Measurements from ENCODE around the gene SMTNL2.
"Not testable (repeated sequence)": the region's sequence is repeated elsewhere in the genome, so short reads cannot be mapped to it uniquely, and the experiment has no call there.

The SMTNL2 gene

DNA sequence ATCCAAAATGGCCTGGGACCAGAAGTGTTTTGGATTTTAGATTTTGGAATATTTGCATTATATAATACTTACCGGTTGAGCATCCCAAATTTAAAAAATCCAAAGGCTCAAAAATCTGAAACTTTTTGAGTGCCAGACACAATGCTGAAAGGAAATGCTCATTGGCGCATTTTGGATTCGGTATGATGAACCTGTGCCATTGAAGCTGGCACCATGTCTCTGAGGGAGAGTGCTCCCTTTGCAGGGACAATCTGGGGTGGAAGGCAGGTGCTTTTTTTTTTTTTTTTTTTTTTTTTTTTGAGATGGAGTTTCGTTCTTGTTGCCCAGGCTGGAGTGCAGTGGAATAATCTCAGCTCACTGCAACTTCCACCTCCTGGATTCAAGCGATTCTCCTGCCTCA, 17.7 kb downstream of the SMTNL2 start:
- DNase-seq (ENCODE audit: low spot score): no peak

DNA sequence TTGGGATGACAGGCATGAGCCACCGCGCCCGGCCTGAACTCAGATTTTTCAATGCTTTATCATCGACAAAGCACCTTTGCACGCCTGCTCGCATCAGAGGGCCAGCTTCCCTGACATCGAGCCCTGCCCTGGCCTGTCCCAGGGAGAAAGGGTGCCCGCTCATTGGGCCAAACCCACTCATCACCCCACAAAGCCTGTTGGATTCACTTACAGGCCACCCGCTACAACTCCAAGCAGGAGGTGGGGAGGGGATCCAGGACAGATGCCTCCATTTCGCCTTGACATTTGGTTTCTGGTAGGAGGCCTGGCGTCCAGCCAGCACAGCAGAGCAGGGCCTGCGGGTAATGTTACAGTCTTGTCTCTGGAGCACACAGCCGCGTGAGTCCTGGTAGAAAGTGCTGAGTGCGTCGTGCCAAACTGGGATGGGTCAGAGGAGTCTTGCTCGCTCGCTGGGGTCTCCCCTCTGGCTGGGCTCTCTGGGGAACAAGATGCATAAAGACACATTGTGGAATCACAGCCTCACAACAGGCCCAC, 19.8 kb downstream of the SMTNL2 start:
- no peak for DNase-seq (ENCODE audit: low spot score)

DNA sequence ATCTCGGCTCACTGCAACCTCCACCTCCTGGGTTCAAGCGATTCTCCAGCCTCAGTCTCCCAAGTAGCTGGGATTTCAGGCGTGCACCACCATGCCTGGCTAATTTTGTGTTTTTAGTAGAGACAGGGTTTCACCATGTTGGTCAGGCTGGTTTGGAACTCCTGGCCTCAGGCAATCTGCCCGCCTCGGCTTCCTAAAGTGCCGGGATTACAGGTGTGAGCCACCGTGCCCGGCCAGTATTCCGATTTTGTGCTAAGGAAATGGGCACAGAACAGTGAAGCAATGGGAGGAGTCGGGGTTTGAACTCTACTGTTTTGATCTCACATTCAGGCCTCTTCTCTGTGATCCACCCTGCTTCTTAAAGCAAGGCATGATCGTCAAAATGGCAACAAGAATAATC, 20.4 kb downstream of the SMTNL2 start:
- DNase-seq (ENCODE audit: low spot score): not testable (repeated sequence)

DNA sequence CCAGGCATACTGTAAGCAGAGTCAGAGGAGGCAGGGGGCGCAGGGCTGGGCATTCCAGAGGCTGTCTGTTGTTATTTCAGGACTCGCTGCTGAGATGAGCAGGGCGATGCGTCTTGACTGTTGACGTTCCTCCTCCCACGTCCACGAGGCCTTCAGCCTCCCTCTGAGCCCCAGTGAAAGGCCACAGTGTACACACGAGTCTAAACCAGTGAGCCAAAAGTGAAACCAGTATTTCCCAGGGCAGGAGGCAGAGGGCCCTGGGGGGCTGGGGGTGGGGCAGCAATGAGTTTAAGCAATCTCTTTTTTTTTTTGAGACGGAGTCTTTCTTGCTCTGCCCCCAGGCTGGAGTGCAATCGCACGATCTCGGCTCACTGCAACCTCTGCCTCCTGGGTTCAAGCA, 21.5 kb downstream of the SMTNL2 start:
- no peak for DNase-seq (ENCODE audit: low spot score)

DNA sequence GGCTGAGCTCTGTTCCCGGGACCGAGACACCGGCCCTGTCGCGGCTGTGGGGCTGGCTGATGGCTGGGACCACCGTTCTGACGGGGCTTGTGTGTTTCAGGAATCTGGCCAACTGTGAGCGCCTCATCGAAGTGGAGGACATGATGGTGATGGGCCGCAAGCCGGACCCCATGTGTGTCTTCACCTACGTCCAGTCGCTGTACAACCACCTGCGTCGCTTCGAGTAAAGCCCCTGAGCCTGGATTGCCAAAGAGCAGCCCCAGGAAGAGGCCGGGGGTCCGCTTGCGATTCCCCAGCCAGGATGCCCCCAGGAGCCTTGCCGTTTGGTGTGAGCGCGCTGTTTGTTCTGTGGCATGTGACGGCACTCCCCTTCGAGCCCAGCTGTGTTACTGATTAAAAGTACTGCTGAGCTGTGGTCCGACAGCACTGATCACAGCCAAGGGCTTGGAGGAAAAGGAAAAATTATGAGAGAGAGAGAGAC, 23.0 kb downstream of the SMTNL2 start:
- no peak for DNase-seq (ENCODE audit: low spot score)

DNA sequence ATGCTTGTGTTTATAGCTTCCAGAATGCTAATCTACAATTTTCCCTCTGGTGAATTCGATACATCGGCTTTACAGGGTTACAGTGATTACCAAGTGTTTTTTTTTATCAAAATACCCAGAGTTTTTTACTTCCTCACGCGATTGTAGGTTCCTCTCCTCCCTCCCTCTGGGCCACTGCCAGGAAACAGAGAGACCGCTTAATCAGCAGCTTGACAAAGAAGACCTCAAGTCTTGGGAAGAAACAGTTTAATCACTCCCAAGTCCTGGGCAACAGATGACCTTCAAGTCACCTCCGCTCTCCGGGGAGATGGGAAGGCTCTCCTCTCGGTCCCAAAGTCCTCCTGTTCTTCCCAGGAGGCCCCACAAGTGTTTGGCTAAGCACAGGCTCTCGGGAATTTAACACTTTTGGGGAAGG, 23.5 kb downstream of the SMTNL2 start:
- peak; percentile 85 for DNase-seq (ENCODE audit: low spot score)

DNA sequence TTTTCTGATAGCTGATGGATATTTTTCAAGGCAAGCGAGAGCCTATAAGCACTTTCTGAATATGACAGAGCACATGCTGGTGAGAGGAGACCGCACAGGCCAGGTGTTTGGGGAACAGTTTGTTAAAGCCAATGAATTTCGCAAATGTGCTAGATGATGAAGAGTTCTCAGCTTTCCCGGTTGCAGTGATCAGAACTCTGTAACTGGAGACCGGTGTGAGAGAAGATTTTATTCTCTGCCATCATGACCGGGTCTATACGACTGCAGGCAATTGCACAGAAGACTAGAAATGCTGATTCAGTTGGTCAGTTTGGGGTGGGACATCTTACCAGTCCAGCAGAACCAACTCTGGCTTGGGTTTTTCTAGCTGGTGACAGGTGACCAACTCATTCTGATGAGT, 25.4 kb downstream of the SMTNL2 start:
- DNase-seq (ENCODE audit: low spot score): no peak

DNA sequence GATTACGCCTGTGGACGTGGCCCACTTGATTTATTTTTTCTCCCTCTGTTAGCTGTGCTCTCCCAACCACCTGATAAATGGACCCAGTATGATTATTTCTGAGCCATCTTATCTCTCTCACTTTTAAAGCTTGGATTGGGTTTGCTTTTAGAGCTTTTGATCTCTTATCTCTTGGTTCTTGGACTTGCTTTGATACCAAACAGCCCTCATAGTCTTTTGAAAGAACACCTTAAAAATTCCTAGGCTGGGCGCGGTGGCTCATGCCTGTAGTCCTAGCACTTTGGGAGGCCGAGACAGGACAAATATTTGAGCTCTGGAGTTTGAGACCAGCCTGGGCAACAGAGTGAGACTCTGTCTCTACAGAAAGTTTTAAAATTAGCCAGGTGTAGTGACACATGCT, 25.8 kb downstream of the SMTNL2 start:
- no peak for DNase-seq (ENCODE audit: low spot score)

DNA sequence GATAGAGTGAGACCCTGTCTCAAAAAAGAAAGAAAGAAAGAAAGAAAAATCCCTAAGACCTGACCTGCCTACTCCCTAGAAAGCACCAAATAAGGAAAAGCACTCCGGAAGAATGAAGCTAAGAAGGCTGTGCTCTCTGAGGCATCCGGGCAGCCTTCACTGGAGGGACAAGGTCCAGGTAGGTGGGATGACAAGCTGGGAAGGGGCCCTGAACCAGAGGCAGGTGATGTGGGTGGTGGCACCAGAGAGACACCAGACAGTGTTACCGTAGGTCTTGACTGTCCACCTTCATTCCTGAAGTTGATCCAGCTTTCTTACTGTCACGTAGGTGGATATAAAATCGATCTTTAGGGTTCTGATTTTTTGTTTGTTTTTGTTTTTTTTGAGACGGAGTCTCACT, 26.3 kb downstream of the SMTNL2 start:
- no peak for DNase-seq (ENCODE audit: low spot score)

DNA sequence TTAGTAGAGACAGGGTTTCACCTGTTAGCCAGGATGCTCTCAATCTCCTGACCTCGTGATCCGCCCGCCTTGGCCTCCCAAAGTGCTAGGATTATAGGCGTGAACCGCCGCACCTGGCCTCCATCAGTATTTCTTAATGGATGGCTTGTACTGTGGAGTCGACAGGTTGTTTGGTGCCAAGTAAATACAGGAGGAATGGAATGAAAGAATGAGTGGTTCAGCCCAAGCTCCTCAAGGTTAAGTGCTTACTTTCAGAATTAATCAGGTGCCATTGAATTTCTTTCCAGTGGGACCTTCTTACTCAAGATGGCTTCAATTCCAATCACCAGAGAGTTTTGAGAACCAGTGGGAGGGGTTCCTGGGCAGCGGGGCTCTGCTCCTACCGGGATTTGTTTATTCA, 32.1 kb downstream of the SMTNL2 start:
- no peak for DNase-seq (ENCODE audit: low spot score)

DNA sequence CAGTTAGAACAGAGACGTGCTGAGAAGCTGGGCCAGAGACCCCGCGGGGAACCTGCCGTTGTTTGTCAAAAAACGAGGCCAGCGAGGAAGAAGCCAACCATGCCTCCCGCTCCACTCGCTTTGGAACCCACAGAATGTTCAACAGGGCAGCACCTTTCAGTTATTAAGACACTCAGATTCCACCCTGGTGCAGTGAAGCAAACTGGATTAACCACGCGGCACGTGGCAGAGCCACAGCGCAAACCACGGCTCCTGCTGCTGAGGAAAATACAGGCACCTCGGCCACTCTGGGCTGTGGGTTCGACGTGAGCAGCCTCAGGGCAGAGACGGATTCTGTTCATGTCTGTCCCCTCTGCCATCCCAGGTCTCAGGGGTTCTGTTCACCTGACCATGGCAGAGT, 32.8 kb downstream of the SMTNL2 start:
- DNase-seq (ENCODE audit: low spot score): no peak

DNA sequence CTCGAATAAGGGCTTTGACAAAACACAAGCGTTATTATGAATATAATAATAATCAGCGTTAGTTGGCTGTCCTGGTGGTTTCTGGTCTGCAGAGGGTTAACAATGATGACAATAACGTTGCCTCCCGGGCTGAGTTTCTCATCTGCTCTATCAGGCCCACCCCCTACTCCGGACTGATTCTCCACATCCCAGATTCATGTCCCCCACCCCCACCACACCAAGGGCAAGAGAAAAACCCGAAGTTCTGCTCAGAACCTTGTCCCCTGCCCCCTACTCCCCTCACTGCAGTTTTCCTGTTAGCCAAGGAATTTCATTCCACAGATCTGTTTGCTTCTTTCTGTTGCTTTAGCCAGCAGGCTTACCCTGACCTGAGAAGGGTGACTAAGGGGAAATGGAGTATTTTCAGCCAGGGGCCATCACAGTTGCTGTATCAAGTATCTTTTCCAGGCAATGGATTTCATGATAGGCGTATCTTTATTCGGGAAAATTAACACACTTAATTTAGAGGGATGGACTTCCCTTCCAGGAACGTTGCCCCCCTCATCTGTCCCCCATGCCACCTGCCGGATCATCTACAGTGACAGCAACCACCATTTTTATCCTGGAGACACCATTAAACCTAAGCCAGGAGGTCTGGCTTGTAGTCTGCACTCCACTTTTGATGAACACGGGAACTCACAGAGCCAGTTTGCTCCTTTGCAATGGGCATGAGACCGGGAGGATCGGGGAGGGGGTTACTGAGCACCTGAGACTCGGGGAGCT, 33.4 kb downstream of the SMTNL2 start:
- DNase-seq (ENCODE audit: low spot score): no peak

DNA sequence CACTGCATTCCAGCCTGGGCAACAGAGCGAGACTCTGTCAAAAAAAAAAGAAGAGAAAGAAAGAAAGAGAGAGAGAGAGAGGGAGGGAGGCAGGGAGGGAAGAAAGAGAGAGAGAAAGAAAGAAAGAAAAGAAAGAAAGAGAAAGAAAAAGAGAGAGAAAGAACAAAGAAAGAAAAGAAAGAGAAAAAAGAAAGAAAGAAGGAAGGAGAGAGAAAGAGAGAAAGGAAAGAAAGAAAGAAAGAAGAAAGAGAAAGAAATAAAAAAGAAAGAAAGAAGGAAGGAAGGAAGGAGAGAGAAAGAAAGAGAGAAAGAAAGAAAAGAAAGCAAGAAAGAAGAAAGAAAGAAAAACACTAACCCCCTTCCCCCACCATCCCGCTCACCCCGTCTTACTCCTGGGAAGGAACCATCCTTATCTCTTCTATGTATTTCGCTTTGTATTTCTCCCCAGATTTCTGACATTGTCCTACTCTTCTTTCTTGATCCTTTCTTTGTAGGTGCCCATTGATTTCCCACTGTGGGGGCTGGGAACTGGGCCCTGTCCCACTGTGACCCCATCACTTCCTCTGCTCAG, 36.3 kb downstream of the SMTNL2 start:
- no peak for DNase-seq (ENCODE audit: low spot score)

DNA sequence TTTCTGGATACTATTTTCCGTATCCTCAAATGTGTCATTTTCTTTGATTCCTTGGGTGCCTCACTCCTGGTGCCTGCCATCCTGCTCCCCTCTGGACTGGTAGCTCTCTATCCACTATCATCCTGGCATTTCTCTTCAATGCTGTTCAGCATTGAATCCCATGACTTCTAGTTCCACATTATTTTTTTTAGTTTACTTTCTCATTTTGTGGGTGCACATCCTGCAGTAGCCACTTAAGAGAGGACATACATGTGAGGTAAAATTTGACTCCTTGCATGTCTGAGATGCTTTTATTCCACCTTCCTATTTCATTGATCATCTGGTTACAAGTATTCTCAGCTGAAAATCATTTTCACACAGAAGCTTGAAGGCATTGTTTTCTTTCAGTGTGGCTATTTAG, 38.0 kb downstream of the SMTNL2 start:
- no peak for DNase-seq (ENCODE audit: low spot score)

DNA sequence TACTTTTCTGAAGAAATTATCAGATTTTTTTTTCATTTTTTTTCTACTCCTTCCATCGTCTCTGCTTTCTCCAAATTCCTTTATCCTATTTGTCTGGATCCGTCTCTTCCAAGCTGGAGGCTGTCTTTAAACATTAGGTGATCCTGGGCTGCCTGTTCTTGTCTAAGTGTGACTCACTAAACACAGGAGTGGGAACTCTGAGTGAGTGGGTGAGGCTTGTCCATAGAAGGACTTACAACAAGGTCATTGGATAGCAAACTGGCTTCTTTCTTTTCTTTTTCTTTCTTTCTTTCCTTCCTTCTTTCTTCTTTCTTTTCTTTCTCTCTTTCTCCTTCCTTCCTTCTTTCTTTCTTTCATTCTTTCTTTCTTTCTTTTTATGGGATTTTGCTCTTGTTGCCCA, 38.9 kb downstream of the SMTNL2 start:
- DNase-seq (ENCODE audit: low spot score): no peak

DNA sequence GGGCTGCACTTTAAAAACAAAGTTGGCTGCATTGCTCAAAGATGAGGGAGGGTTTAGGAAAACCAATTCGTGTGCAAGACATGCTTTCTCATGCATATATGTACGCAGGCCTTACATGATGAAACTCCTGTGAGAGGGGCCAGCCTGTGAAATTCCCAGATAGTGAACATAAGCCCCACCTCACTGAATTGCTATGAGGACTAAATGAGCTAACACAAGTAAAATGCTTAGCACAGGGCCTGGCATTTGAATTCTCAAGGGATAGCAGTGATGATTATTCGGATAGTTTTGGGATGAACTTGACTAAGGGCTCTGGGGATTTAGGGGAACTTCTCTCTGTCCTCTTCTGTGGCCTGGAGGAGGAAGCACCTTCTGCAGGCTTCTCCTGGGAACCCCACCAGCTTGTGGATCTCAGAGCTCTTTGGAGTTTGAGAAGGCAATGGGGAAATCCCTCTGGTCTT, 40.2 kb downstream of the SMTNL2 start:
- not testable (repeated sequence) for DNase-seq (ENCODE audit: low spot score)

DNA sequence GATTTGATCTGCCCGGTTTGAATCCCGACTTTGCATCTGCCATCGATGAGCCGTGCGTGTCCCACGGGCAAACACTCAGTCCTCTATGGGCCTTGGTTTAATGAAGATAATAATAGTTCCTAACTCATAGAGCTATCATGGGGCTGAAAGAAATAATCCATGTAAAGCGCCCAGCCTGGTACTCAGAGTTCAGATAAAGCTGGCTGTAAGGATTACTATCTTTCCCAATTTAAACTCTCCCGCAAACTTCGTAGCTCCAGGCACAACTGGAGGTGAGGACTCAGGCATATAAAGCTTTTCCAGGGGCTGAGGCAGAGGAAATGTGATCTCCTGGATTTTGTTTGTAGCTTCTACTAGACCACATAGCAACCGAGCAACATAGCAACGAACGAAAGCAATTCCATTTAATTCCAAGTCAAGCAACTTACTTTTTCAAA, 40.9 kb downstream of the SMTNL2 start:
- DNase-seq (ENCODE audit: low spot score): no peak

DNA sequence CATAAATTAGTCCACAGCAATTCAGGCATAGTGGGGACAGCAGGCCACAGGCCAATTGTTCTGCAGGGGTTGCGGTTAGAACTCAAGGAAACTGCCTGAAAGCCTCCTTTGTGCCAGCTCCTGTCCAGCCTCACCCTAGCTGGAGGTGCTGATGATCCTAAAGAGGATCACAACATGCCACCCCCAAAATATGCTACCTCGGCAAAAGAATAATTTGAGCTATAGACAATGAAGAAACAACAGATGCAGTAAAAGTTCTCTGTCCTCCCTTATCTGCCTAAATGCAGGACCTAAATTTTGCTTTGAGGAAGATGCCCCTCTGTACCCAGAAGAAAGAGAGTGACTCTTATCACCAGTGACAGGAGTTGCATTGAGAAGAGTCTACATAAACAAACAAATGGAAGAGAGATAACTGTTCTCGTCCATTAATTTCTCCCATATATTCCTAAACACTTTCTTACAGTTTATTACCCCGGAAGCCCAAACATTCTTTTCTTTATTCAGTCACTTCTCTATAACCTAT, 42.5 kb downstream of the SMTNL2 start:
- no peak for DNase-seq (ENCODE audit: low spot score)

DNA sequence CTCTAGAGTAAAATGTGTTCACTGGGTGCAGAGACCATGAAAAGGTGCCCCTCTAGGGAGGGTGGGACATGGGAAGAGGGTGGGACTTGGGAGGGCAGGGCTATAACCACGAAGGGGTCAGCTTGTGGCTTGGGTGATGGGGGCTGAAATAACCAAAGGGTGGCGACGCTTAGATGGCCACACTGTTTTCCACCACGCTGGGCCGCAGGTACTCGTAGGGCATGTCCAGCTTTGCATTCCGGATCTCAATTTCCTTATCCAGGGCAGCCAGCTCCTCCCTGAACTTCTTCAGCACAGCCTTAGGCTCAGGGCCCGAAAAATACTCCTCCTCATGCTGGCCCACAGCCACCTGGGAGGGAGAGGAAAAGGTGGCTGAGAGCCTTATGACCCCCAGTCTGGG, 47.1 kb downstream of the SMTNL2 start:
- DNase-seq (ENCODE audit: low spot score): no peak

DNA sequence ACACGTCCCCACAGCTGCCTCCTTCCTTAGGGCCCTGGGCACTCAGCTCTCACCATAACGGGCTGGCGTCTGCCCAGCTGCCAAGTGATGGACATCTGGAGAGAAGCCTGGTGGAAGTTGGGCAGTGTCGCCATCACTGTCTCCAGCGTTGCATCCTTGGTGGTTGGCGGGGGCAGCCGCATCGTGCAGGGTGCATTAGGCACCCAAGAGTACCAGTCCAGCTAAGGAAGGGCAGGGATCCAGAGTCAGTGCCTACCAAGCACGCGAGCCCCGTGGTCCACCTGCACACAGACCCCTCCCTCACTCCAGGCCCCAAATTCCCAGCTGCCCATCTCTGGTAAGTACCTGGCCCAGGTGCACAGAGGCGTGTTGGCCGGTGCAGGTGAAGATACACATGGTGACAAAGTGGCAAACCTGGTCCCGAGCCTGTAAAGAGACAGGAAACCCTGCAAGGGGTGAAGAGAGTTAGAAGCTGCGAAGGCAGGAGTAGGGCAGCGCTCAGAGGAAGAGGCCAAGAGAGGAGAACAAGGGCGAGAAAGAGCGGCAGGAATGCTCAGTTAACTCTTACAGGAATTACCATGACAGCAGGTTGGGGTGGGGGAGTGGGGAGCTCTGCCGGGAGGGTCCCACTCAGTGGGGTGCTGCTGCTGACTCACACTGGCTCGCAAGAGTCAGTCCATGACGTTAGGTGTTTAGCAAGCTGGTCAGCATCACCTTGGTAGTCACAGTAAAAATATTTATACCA, 47.7 kb downstream of the SMTNL2 start:
- DNase-seq (ENCODE audit: low spot score): no peak

DNA sequence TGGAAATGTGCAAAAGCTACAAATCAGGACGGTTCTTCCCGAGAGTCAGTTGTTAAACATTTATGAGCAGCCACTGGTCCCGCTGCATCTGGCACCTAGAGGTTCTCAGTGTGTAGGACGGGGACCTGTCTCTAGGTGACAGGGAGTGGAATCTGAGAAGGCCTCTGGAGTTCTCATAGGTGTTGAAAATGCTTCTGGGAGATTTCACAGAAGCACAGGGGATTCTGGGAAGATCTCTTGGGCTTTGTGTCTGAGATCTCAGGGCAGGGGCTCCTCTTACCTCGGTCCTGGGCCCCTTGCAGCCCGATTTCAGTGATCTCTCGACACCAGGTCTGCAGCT, 48.2 kb downstream of the SMTNL2 start:
- no peak for DNase-seq (ENCODE audit: low spot score)

DNA sequence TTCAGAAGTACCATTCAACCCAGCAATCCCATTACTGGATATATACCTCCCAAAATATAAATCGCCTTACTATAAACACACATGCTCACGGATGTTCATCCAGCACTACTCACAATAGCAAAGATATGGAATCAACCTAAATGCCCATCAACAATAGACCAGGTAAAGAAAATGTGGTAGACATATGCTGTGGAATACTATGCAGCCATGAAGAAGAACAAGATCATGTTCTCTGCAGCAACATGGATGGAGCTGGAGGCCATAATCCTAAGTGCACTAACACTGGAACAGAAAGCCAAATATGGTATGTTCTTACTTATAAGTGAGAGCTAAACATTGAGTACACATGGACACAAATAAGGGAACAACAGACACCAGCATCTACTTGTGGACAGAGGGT, 49.3 kb downstream of the SMTNL2 start:
- no peak for DNase-seq (ENCODE audit: low spot score)

DNA sequence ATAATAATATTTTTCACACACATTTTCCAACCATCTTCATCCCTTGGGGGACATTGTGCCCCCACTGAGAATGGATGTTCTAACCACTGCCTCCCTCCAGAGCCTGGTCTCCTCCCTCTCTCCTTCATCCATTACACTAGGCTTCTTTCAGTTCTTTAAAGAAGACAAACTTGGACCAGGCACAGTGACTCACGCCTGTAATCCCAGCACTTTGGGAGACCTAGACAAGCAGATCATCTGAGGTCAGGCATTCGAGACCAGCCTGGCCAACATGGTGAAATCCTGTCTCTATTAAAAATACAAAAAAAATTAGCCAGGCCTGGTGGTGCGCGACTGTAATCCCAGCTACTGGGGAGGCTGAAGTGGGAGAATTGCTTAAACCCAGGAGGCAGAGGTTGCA, 50.6 kb downstream of the SMTNL2 start:
- DNase-seq (ENCODE audit: low spot score): no peak
